Colon (tissue), 2 donors: ENCODE measurements around the gene DPYSL4.

ENCODE experiments used
- FAIRE-seq: peaks from 2 replicates; lab custom pipeline; 2012; peaks lifted over from hg19 to GRCh38; lab: Jason Lieb, UNC
- donor health status: control.
- donor health status: control.

Gene DPYSL4

GRCh38 chr10:132196178-132197113 lies 9.7 kb downstream of the DPYSL4 start:
- FAIRE-seq, result no peak

GRCh38 chr10:132197271-132198067 lies 10.7 kb downstream of the DPYSL4 start:
- no peak for FAIRE-seq

- FAIRE-seq, result no peak
These were observed 11.3 kb downstream of the DPYSL4 start for GRCh38 chr10:132198068-132198370.

- no peak for FAIRE-seq
These were observed 11.8 kb downstream of the DPYSL4 start for GRCh38 chr10:132198381-132199181.

- FAIRE-seq, result no peak
These were observed 12.6 kb downstream of the DPYSL4 start for GRCh38 chr10:132199268-132199853.

- no peak for FAIRE-seq
These were observed 13.1 kb downstream of the DPYSL4 start for GRCh38 chr10:132199854-132200311.

- no peak for FAIRE-seq
These were observed 13.8 kb downstream of the DPYSL4 start for GRCh38 chr10:132200344-132201110.

- no peak for FAIRE-seq
These were observed 14.6 kb downstream of the DPYSL4 start for GRCh38 chr10:132201111-132201969.

- FAIRE-seq, result no peak
These were observed 15.6 kb downstream of the DPYSL4 start for GRCh38 chr10:132202070-132202970.

- no peak for FAIRE-seq
These were observed 16.7 kb downstream of the DPYSL4 start for GRCh38 chr10:132203256-132204077.

GRCh38 chr10:132204078-132204780 lies 17.5 kb downstream of the DPYSL4 start:
- no peak for FAIRE-seq

GRCh38 chr10:132204781-132205473 lies 18.2 kb downstream of the DPYSL4 start:
- no peak for FAIRE-seq

- FAIRE-seq, result no peak
These were observed 19.1 kb downstream of the DPYSL4 start for GRCh38 chr10:132205650-132206376.

GRCh38 chr10:132206377-132206745 lies 19.6 kb downstream of the DPYSL4 start:
- FAIRE-seq, result no peak

- FAIRE-seq, result no peak
These were observed 20.2 kb downstream of the DPYSL4 start for GRCh38 chr10:132206806-132207535.
